BE2C (cell line): Measurements from ENCODE around the gene PLXDC1.

Source experiments
- DNase-seq: peaks from one replicate; pipeline ENCODE4 v3.0.0-alpha.2; 2020
- H3K27me3 ChIP-seq: fragments of 250-450 bp; sonication (Bioruptor Pico); 2 replicates; pipeline ENCODE4 v1.5.1; 2020; ENCODE audit warnings: mild to moderate bottlenecking
- H3K36me3 ChIP-seq: fragments of 250-450 bp; sonication (Bioruptor Pico); 2 replicates; pipeline ENCODE4 v1.5.1; 2020; ENCODE audit warnings: mild to moderate bottlenecking
- H3K4me1 ChIP-seq: fragments of 250-450 bp; sonication (Bioruptor Pico); 2 replicates; pipeline ENCODE4 v1.5.1; 2020
- H3K4me3 ChIP-seq: 2 replicates; pipeline ENCODE4 v1.5.1; 2011; ENCODE audit warnings: low read depth, low read length
- H3K9me3 ChIP-seq: fragments of 250-450 bp; sonication (Bioruptor Pico); 2 replicates; pipeline ENCODE4 v1.5.1; 2020
- CTCF ChIP-seq: IDR thresholded peaks from 2 replicates; pipeline ENCODE4 v1.5.1; 2012; ENCODE audit warnings: mild to moderate bottlenecking, low read depth, low read length

Gene PLXDC1

GRCh38 chr17:39073916-39074315, 77.5 kb downstream of the PLXDC1 start:
- H3K36me3 ChIP-seq = no peaks in the 10 kb centered on the region
- H3K4me3 ChIP-seq = no peak overlapping the region
- no peak for TF ChIP-seq CTCF
- no peaks in the 10 kb centered on the region for H3K4me1 ChIP-seq
- no peak for DNase-seq
- H3K27me3 ChIP-seq = no peaks in the 10 kb centered on the region
- H3K9me3 ChIP-seq = no peaks in the 10 kb centered on the region

- no peak for DNase-seq
- Histone ChIP-seq H3K4me3 (no peak overlapping the region), H3K36me3 (no peaks in the 10 kb centered on the region), H3K4me1 (no peaks in the 10 kb centered on the region), H3K27me3 (no peaks in the 10 kb centered on the region), H3K9me3 (no peaks in the 10 kb centered on the region)
- no peak for TF ChIP-seq CTCF
Observed at GRCh38 chr17:39073353-39073752, 78.1 kb downstream of the PLXDC1 start.

- H3K36me3 ChIP-seq = no peaks in the 10 kb centered on the region
- no peaks in the 10 kb centered on the region for H3K27me3 ChIP-seq
- no peaks in the 10 kb centered on the region for H3K9me3 ChIP-seq
- no peak for TF ChIP-seq CTCF
- DNase-seq = no peak
- H3K4me3 ChIP-seq = no peak overlapping the region
- no peaks in the 10 kb centered on the region for H3K4me1 ChIP-seq
Observed at GRCh38 chr17:39071573-39071972, 79.9 kb downstream of the PLXDC1 start.

- Histone ChIP-seq H3K36me3 (no peaks in the 10 kb centered on the region), H3K9me3 (no peaks in the 10 kb centered on the region), H3K4me1 (no peaks in the 10 kb centered on the region), H3K4me3 (no peak overlapping the region), H3K27me3 (peaks cover 3% of the 10 kb centered on the region)
- peak; percentile 47 for DNase-seq
- TF ChIP-seq CTCF = peak; percentile 78
Observed at GRCh38 chr17:39069114-39069756, 82.2 kb downstream of the PLXDC1 start.

GRCh38 chr17:39064819-39065218, 86.6 kb downstream of the PLXDC1 start:
- TF ChIP-seq CTCF = no peak
- Histone ChIP-seq H3K4me1 (no peaks in the 10 kb centered on the region), H3K27me3 (peaks cover 9% of the 10 kb centered on the region), H3K9me3 (no peaks in the 10 kb centered on the region), H3K36me3 (no peaks in the 10 kb centered on the region), H3K4me3 (no peak overlapping the region)
- DNase-seq = no peak

- H3K4me3 ChIP-seq = no peak overlapping the region
- H3K9me3 ChIP-seq = no peaks in the 10 kb centered on the region
- no peak for DNase-seq
- no peak for TF ChIP-seq CTCF
- H3K36me3 ChIP-seq = no peaks in the 10 kb centered on the region
- peaks cover 9% of the 10 kb centered on the region for H3K27me3 ChIP-seq
- H3K4me1 ChIP-seq = no peaks in the 10 kb centered on the region
Observed at GRCh38 chr17:39064374-39064773, 87.1 kb downstream of the PLXDC1 start.
